SK-N-SH (cell line): ENCODE measurements around the gene LATS2. TPM values are rescaled to one million over a fixed set of nuclear protein-coding genes. Genes with fewer than 3 reads are reported as not detected.

Experiments
- CTCF ChIA-PET: fragments of 300-600, 350-600 bp; formaldehyde crosslinking; extraction: SDS; loops from one replicate; lab custom pipeline; 2021; lab: Yijun Ruan, JAX
- POLR2A ChIA-PET: fragments of 350-600 bp; sonication (Branson Sonifier 250); formaldehyde crosslinking; extraction: SDS; loops from one replicate; lab custom pipeline; 2020; ENCODE audit warnings: antibody characterized with exemption, inconsistent platforms; lab: Yijun Ruan, JAX
- DNase-seq: peaks from one replicate; pipeline ENCODE4 v3.0.0; 2012
- H2AFZ ChIP-seq: fragments of 200-600 bp; sonication (generic); 2 replicates; pipeline ENCODE4 v1.8.1; 2016; ENCODE audit warnings: antibody characterized with exemption, mild to moderate bottlenecking, low read depth
- H3F3A ChIP-seq: fragments of 200-600 bp; sonication (generic); replicated peaks from 2 replicates; pipeline ENCODE3; 2016; ENCODE audit warnings: antibody characterized with exemption, mild to moderate bottlenecking; ENCODE audit not compliant: insufficient read depth
- H3K27ac ChIP-seq, 2 experiments: fragments of 200-500 bp in 1 of 2; fragments of 200-600 bp in 1 of 2; sonication (Bioruptor generic) in 1 of 2; sonication (generic), shearing (Covaris generic) in 1 of 2; 2 replicates each; pipeline versions ENCODE4 v1.5.1 to v1.6.1; 2014 to 2016; ENCODE audit warnings: low read depth in 2 of 2, inconsistent platforms in 1 of 2, low read length in 1 of 2, mild to moderate bottlenecking in 1 of 2, mixed read lengths in 1 of 2
- H3K27me3 ChIP-seq: fragments of 200-600 bp; sonication (generic), shearing (Covaris generic); 2 replicates; pipeline ENCODE4 v1.6.1; 2016; ENCODE audit warnings: mixed run types; ENCODE audit not compliant: insufficient read depth
- H3K36me3 ChIP-seq, 2 experiments: fragments of 200-500 bp in 1 of 2; fragments of 200-600 bp in 1 of 2; sonication (Bioruptor generic) in 1 of 2; sonication (generic) in 1 of 2; replicated peaks in 1 of 2; 2 replicates each; pipeline versions ENCODE3 to v1.5.1; 2014 to 2016; ENCODE audit warnings: low read length in 1 of 2, mild to moderate bottlenecking in 1 of 2; ENCODE audit not compliant: insufficient read depth in 2 of 2, control insufficient read depth in 1 of 2
- H3K4me1 ChIP-seq, 2 experiments: fragments of 200-500 bp in 1 of 2; fragments of 200-600 bp in 1 of 2; sonication (Bioruptor generic) in 1 of 2; sonication (generic), shearing (Covaris generic) in 1 of 2; 2 replicates each; pipeline versions ENCODE4 v1.5.1 to v1.6.1; 2014 to 2016; ENCODE audit warnings: low read depth in 1 of 2, low read length in 1 of 2, mixed run types in 1 of 2; ENCODE audit not compliant: insufficient read depth in 2 of 2, control insufficient read depth in 1 of 2
- H3K4me2 ChIP-seq: fragments of 200-600 bp; sonication (generic), shearing (Covaris generic); 2 replicates; pipeline ENCODE4 v1.6.1; 2017; ENCODE audit warnings: mixed run types
- H3K4me3 ChIP-seq, 2 experiments: fragments of 200-500 bp in 1 of 2; fragments of 200-600 bp in 1 of 2; sonication (Bioruptor generic) in 1 of 2; sonication (generic), shearing (Covaris generic) in 1 of 2; 2 replicates each; pipeline versions ENCODE4 v1.5.1 to v1.8.1; 2014 to 2016; ENCODE audit warnings: low read depth in 2 of 2, inconsistent platforms in 1 of 2, low read length in 1 of 2, mild to moderate bottlenecking in 1 of 2, mixed read lengths in 1 of 2, moderate library complexity in 1 of 2
- H3K79me2 ChIP-seq: fragments of 200-600 bp; sonication (generic); 2 replicates; pipeline ENCODE4 v1.8.1; 2017; ENCODE audit warnings: mild to moderate bottlenecking; ENCODE audit not compliant: insufficient read depth
- H3K9ac ChIP-seq: fragments of 200-600 bp; sonication (generic); 2 replicates; pipeline ENCODE4 v1.6.1; 2017; ENCODE audit warnings: mixed run types
- H3K9me2 ChIP-seq: fragments of 200-600 bp; sonication (generic); 2 replicates; pipeline ENCODE4 v1.6.1; 2017; ENCODE audit warnings: mixed run types
- H3K9me3 ChIP-seq: fragments of 200-600 bp; sonication (generic); 2 replicates; pipeline ENCODE4 v1.6.1; 2017; ENCODE audit warnings: mixed run types, mild to moderate bottlenecking, moderate library complexity
- H4K20me1 ChIP-seq: fragments of 200-600 bp; sonication (generic); 2 replicates; pipeline ENCODE4 v1.6.1; 2017; ENCODE audit warnings: mild to moderate bottlenecking, mixed run types; ENCODE audit not compliant: insufficient read depth
- ELF1 ChIP-seq: IDR thresholded peaks from 2 replicates; pipeline ENCODE4 v1.4.0; 2012
- FOSL2 ChIP-seq: IDR thresholded peaks from 2 replicates; pipeline ENCODE4 v1.4.0; 2012; ENCODE audit warnings: low read depth, mild to moderate bottlenecking, moderate library complexity, borderline replicate concordance
- FOXM1 ChIP-seq: IDR thresholded peaks from 2 replicates; pipeline ENCODE4 v1.4.0; 2012; ENCODE audit warnings: low read depth, mild to moderate bottlenecking
- GATA2 ChIP-seq: sonication (generic); formaldehyde crosslinking; IDR thresholded peaks from 2 replicates; pipeline ENCODE4 v1.5.0; 2020; ENCODE audit warnings: mild to moderate bottlenecking, missing genetic modification reagents
- MEF2A ChIP-seq: IDR thresholded peaks from 2 replicates; pipeline ENCODE4 v1.4.0; 2012; ENCODE audit warnings: low read depth, borderline replicate concordance
- MXI1 ChIP-seq: IDR thresholded peaks from 2 replicates; pipeline ENCODE4 v1.6.1; 2012; ENCODE audit warnings: mild to moderate bottlenecking, low read depth, low read length, improper control_type of control experiment
- NFIC ChIP-seq: IDR thresholded peaks from 2 replicates; pipeline ENCODE4 v1.4.0; 2012; ENCODE audit warnings: borderline replicate concordance
- NRF1 ChIP-seq: IDR thresholded peaks from 2 replicates; pipeline ENCODE4 v1.6.1; 2012; ENCODE audit warnings: low read depth, mild to moderate bottlenecking, low read length
- POLR2AphosphoS5 ChIP-seq: IDR thresholded peaks from 2 replicates; pipeline ENCODE4 v1.6.1; 2012; ENCODE audit warnings: low read depth, low read length
- RCOR1 ChIP-seq: fragments of 150-350 bp; IDR thresholded peaks from 2 replicates; pipeline ENCODE4 v1.6.1; 2017; ENCODE audit warnings: antibody characterized with exemption, low read length
- RFX5 ChIP-seq: IDR thresholded peaks from 2 replicates; pipeline ENCODE4 v1.6.1; 2012; ENCODE audit warnings: mild to moderate bottlenecking, improper control_type of control experiment, low read length
- RXRA ChIP-seq: IDR thresholded peaks from 2 replicates; pipeline ENCODE4 v1.4.0; 2012; ENCODE audit warnings: low read depth, mild to moderate bottlenecking, borderline replicate concordance
- SMC3 ChIP-seq: IDR thresholded peaks from 2 replicates; pipeline ENCODE4 v1.6.1; 2012; ENCODE audit warnings: low read depth, low read length, improper control_type of control experiment
- TAF1 ChIP-seq: IDR thresholded peaks from 2 replicates; pipeline ENCODE4 v1.6.1; 2012; ENCODE audit warnings: low read depth, mild to moderate bottlenecking, low read length, moderate library complexity, borderline replicate concordance
- TCF12 ChIP-seq: IDR thresholded peaks from 2 replicates; pipeline ENCODE4 v1.4.0; 2012
- TEAD4 ChIP-seq: IDR thresholded peaks from 2 replicates; pipeline ENCODE4 v1.4.0; 2012; ENCODE audit warnings: mild to moderate bottlenecking, borderline replicate concordance; ENCODE audit not compliant: insufficient read depth
- YY1 ChIP-seq: IDR thresholded peaks from 2 replicates; pipeline ENCODE4 v1.4.0; 2012; ENCODE audit warnings: low read depth, mild to moderate bottlenecking
- WGBS: methylation state at CpG from one replicate; pipeline ENCODE4 v1.1.6; 2017; ENCODE audit warnings: low lambda C conversion rate; 5-methylcytosine and 5-hydroxymethylcytosine counted together
- polyA plus RNA-seq, 3 experiments: library from polyadenylated mRNA; depleted of rRNA; stranded (reverse); fragments of >200 nt; gene quantifications; 2 replicates each; pipeline ENCODE4 v1.2.3, GENCODE V29; 2012
- TF ChIP-seq, protein P1 (sequence below): IDR thresholded peaks from 2 replicates; pipeline ENCODE4 v1.4.0; 2012; ENCODE audit warnings: low read depth, borderline replicate concordance
- TF ChIP-seq, protein P2 (sequence below): IDR thresholded peaks from 2 replicates; pipeline ENCODE4 v1.6.1; 2012; ENCODE audit warnings: mild to moderate bottlenecking, low read depth, low read length, moderate library complexity
- TF ChIP-seq, protein P3 (sequence below): IDR thresholded peaks from 2 replicates; pipeline ENCODE4 v1.4.0; 2012; ENCODE audit warnings: low read depth, borderline replicate concordance
- TF ChIP-seq, protein P4 (sequence below): fragments of 150-350 bp; IDR thresholded peaks from 2 replicates; pipeline ENCODE4 v1.6.1; 2016; ENCODE audit warnings: mild to moderate bottlenecking, low read depth, low read length
- TF ChIP-seq, protein P5 (sequence below): fragments of 150-350 bp; IDR thresholded peaks from 2 replicates; pipeline ENCODE4 v1.6.1; 2017; ENCODE audit warnings: antibody characterized with exemption, low read length, low read depth, borderline replicate concordance
- TF ChIP-seq, protein P6 (sequence below): IDR thresholded peaks from 2 replicates; pipeline ENCODE4; 2012

Gene LATS2
- 19.6 and 19.7 TPM in 2 replicates for polyA plus RNA-seq (2012; rRNA removed)
- polyA plus RNA-seq (2012; cell fraction: cytosol; rRNA removed), result 23.5 and 24.6 TPM in 2 replicates
- polyA plus RNA-seq (2012; cell fraction: nucleus; rRNA removed), result 39.0 and 45.8 TPM in 2 replicates

DNA sequence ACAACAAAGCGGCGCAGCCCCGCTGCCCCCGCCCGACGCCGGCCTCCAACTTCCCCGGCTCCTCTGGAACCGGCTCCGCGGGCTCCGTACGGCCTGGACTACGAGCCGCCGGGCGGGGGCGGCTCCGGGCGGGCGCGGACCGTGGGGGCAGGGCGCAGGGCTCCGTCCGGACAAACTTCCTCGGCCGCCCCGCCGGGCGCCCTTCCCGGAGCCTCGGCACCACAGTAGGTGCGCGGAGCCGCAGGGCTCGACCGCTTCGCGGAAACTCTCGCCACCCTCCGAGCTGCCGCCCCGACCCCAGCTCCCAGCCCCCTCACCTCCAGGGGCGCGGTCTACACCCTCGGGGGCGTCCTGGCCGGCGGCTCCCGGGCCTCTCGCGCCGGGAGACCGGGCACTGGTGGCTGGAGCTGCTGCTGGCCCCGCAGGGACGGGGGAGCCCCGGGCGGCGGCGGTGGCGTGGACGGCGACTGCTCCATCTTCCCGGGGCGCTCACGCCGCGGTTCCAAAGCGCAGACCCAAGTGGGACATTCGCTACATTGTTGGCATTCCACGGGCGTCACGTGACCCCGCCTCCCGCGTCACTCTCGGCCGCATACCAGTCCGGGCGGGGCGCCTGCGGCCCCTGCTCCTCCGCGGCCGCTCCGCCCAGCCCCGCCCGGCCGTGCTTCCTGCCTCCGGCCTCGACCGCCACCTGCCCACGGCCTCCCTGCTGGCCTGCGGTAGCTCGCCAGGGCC is at the start of gene LATS2:
Gene LATS2, minus strand, starts transcription at position 558 of the 735 bp plus-strand sequence. CDS start 15,560 bp downstream, outside the sequence.
- CTCF ChIA-PET, result no interaction called here
- WGBS, result 10% methylated on average over 2 of the region's 96 CpGs
- POLR2A ChIA-PET, result no interaction called here
- TF ChIP-seq ELF1 (0 out of 2 replicates have a peak, but pooled peaks have one; percentile 26), FOXM1 (no peak), RFX5 (no peak), FOSL2 (no peak), TAF1 (peak; percentile 92), SMC3 (no peak), NFIC (no peak), MEF2A (no peak), RCOR1 (no peak), YY1 (0 out of 2 replicates have a peak, but pooled peaks have one; percentile 41), GATA2 (CRISPR knock-in tag) (no peak), TEAD4 (peak; percentile 99), TCF12 (peak; percentile 39; the same call in 1 of the 2 replicates), MXI1 (no peak), NRF1 (no peak), POLR2AphosphoS5 (peak; percentile 81), RXRA (no peak; the same call in 1 of the 2 replicates)
- TF ChIP-seq, protein P1, sequence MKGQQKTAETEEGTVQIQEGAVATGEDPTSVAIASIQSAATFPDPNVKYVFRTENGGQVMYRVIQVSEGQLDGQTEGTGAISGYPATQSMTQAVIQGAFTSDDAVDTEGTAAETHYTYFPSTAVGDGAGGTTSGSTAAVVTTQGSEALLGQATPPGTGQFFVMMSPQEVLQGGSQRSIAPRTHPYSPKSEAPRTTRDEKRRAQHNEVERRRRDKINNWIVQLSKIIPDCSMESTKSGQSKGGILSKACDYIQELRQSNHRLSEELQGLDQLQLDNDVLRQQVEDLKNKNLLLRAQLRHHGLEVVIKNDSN, result peak; percentile 98
- TF ChIP-seq, protein P2, sequence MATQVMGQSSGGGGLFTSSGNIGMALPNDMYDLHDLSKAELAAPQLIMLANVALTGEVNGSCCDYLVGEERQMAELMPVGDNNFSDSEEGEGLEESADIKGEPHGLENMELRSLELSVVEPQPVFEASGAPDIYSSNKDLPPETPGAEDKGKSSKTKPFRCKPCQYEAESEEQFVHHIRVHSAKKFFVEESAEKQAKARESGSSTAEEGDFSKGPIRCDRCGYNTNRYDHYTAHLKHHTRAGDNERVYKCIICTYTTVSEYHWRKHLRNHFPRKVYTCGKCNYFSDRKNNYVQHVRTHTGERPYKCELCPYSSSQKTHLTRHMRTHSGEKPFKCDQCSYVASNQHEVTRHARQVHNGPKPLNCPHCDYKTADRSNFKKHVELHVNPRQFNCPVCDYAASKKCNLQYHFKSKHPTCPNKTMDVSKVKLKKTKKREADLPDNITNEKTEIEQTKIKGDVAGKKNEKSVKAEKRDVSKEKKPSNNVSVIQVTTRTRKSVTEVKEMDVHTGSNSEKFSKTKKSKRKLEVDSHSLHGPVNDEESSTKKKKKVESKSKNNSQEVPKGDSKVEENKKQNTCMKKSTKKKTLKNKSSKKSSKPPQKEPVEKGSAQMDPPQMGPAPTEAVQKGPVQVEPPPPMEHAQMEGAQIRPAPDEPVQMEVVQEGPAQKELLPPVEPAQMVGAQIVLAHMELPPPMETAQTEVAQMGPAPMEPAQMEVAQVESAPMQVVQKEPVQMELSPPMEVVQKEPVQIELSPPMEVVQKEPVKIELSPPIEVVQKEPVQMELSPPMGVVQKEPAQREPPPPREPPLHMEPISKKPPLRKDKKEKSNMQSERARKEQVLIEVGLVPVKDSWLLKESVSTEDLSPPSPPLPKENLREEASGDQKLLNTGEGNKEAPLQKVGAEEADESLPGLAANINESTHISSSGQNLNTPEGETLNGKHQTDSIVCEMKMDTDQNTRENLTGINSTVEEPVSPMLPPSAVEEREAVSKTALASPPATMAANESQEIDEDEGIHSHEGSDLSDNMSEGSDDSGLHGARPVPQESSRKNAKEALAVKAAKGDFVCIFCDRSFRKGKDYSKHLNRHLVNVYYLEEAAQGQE, result peak; percentile 52; the same call in 1 of the 2 replicates
- TF ChIP-seq, protein P3, sequence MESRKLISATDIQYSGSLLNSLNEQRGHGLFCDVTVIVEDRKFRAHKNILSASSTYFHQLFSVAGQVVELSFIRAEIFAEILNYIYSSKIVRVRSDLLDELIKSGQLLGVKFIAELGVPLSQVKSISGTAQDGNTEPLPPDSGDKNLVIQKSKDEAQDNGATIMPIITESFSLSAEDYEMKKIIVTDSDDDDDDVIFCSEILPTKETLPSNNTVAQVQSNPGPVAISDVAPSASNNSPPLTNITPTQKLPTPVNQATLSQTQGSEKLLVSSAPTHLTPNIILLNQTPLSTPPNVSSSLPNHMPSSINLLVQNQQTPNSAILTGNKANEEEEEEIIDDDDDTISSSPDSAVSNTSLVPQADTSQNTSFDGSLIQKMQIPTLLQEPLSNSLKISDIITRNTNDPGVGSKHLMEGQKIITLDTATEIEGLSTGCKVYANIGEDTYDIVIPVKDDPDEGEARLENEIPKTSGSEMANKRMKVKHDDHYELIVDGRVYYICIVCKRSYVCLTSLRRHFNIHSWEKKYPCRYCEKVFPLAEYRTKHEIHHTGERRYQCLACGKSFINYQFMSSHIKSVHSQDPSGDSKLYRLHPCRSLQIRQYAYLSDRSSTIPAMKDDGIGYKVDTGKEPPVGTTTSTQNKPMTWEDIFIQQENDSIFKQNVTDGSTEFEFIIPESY, result no peak
- TF ChIP-seq, protein P4, sequence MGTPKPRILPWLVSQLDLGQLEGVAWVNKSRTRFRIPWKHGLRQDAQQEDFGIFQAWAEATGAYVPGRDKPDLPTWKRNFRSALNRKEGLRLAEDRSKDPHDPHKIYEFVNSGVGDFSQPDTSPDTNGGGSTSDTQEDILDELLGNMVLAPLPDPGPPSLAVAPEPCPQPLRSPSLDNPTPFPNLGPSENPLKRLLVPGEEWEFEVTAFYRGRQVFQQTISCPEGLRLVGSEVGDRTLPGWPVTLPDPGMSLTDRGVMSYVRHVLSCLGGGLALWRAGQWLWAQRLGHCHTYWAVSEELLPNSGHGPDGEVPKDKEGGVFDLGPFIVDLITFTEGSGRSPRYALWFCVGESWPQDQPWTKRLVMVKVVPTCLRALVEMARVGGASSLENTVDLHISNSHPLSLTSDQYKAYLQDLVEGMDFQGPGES, result no peak
- TF ChIP-seq, protein P5, sequence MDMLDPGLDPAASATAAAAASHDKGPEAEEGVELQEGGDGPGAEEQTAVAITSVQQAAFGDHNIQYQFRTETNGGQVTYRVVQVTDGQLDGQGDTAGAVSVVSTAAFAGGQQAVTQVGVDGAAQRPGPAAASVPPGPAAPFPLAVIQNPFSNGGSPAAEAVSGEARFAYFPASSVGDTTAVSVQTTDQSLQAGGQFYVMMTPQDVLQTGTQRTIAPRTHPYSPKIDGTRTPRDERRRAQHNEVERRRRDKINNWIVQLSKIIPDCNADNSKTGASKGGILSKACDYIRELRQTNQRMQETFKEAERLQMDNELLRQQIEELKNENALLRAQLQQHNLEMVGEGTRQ, result peak; percentile 75
- TF ChIP-seq, protein P6, sequence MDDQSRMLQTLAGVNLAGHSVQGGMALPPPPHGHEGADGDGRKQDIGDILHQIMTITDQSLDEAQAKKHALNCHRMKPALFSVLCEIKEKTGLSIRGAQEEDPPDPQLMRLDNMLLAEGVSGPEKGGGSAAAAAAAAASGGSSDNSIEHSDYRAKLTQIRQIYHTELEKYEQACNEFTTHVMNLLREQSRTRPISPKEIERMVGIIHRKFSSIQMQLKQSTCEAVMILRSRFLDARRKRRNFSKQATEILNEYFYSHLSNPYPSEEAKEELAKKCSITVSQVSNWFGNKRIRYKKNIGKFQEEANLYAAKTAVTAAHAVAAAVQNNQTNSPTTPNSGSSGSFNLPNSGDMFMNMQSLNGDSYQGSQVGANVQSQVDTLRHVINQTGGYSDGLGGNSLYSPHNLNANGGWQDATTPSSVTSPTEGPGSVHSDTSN, result peak; percentile 62

More for the DNA sequence above, at the start of gene LATS2:
- peaks cover 36% of the 10 kb centered on the region for H3F3A ChIP-seq
- H3K4me3 ChIP-seq, result peak within 1 kb of the TSS; percentile 64 to 85
- no peaks in the 10 kb centered on the region for H3K9me3 ChIP-seq
- H3K27ac ChIP-seq, result peak within 1 kb of the TSS; percentile 67 to 93
- no peaks in the 10 kb centered on the region for H3K27me3 ChIP-seq
- H3K9me2 ChIP-seq, result no peaks in the 10 kb centered on the region
- peak within 1 kb of the TSS; percentile 86; the same call in 1 of the 2 replicates for H3K4me2 ChIP-seq
- H2AFZ ChIP-seq, result peak within 1 kb of the TSS; percentile 73; the same call in 1 of the 2 replicates
- H3K9ac ChIP-seq, result peak within 1 kb of the TSS; percentile 99
- H4K20me1 ChIP-seq, result peaks cover 41% of the 10 kb centered on the region
- H3K4me1 ChIP-seq, result peaks cover 0 to 17% of the 10 kb centered on the region in 2 experiments; a peak in 1 of 4 replicates
- H3K36me3 ChIP-seq, result peaks cover 0 to 6% of the 10 kb centered on the region in 2 experiments
- peak; percentile 62 for DNase-seq
- H3K79me2 ChIP-seq, result peaks cover 51% of the 10 kb centered on the region
